GM18499 (cell line): ENCODE data around the gene BRD3.
A peak's percentile ranks its signal among the peaks of the same experiment; 100 is the strongest.
"Not testable (repeated sequence)": the region's sequence is repeated elsewhere in the genome, so short reads cannot be mapped to it uniquely, and the experiment has no call there.

Experiments used
- ATAC-seq: cut with Tn5 transposase; IDR thresholded peaks from one replicate; pipeline ENCODE4 v1.9.1; 2021; ENCODE audit warnings: moderate number of reproducible peaks; ENCODE audit not compliant: insufficient read depth, unreplicated experiment

The BRD3 gene

DNA sequence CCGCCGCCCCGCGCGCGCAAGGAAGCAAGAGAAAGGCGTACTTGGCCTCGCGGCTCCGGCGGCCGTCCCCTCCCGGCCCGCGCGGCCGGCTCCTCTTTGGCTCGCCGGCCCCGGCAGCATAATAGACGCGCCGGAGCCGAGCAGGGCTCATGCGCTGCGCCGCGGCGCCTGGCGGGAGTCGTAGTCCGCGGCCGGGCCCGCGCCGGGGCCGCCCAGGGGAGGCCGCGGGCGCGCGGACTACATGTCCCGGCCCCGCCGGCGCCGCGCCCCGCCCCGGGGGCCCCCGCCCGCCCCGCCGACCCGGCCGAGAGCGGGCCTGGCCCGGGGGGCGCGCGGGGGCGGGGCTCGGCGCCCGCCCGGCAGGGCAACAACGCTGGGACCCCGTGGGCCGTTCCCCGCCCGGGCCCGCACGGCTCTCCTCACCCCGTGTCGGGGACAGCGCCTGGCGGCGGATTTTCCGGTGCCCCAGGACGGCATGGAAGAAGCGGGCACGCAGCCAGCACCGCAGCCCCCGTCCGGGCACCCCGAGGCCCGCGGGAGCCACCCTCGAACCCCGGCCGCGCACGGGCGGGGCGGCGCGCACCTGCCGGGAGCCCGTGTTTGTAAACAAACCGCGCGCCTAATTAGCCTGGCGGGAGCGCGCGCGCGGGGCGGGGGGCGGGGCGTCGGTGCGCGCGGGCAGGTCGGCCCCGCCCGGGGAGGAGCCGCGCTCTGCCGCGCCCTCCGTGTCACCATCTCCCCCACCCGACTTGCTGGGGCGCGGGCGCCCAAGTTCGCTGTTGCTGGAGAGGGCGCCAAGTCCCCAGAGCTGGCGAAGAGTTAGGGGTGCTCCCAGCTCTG is at the start of gene BRD3:
TSS of gene BRD3 (minus strand) at position 123 of the 840 bp plus-strand sequence. CDS start 14,549 bp downstream, outside the sequence.
- peak; percentile 50 for ATAC-seq

DNA sequence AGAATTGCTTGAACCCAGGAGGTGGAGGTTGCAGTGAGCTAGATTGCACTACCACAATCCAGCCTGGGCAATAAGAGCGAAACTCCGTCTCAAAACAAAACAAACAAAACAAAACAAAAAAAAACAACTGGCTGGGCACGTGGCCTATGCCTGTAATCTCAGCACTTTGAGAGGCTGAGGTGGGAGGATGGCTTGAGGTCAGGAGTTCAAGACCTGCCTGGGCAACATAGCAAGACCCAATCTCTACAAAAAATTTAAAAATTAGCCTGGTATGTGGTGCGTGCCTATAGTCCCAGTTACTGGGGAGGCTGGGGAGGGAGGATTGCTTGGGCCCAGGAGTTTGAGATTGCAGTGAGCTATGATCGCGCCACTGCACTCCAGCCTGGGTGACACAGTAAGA is 44.7 kb upstream of the BRD3 start:
- ATAC-seq = no peak

DNA sequence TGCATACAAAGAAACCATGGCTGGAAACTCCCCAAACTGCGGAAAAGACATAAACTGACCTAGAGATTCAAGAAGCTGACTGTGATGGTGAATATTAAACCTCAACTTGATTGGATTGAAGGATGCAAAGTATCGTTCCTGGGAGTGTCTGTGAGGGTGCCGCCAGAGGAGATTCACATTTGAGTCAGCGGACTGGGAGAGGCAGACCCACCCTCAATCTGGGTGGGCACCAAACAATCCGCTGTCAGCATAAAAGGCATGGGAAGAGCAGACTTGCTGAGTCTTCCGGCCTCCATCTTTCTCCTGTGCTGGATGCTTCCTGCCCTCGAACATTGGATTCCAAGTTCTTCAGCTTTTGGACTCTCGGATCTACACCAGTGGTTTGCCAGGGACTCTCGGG is 43.2 kb upstream of the BRD3 start:
- no peak for ATAC-seq

DNA sequence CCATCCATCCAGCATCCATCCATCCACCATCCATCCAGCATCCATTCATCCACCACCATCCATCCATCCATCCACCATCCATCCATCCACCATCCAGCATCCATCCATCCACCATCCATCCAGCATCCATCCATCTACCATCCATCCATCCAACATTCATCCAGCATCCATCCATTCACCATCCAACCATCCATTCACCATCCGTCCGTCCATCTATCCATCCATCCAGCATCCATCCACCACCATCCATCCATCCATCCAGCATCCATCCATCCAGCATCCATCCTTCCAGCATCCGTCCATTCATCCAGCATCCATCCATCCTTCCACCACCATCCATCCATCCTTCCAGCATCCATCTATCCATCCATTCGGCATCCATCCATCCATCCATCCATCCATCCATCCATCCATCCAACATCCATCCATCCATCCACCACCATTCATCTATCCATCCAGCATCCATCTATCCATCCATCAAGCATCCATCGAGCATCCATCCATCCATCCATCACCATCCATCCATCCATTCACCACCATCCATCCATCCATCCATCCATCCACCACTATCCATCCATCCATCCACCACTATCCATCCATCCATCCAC is 35.7 kb upstream of the BRD3 start:
- ATAC-seq = no peak

DNA sequence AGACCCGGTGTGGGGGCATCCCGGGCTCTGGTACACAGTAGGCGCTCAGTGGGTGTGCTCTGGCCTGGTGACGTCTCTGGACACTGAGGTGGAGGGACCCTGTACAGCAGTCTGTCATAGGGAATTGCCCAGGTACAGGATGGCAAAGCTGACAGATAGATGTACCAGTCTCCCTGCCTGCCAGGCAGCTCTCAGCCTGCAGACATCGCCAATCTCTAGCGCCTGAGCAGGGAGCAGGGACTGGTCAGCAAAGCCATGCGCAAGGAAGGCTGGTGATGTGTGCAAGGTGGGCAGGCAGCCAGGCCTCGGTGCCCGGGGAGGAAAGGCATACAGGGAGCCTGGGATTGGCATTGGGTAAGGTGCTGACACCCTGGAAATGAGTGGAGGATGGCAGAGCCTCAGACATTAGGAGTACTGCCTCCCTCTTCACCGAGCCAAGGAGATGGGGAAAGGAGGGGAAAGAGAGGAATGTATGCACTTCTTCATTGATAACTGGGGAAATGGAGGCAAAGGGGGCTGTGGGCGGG is 33.9 kb upstream of the BRD3 start:
- no peak for ATAC-seq

DNA sequence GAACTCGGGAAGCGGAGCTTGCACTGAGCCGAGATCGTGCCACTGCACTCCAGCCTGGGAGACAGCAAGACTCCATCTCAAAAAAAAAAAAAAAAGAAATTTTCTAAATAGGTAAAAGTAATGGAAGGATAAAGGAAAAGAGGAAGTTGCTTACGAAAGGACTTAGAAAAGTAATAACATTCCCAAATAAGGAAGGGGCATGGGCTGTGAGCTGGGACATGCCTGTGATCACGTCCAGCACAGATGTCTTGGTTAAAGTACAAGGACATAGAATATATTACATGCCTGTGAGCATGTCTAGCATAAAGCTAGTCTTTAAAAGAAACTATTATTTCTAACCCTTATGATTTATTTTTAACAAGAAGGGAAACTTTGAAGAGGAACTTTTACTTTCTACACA is 33.3 kb upstream of the BRD3 start:
- not testable (repeated sequence) for ATAC-seq

DNA sequence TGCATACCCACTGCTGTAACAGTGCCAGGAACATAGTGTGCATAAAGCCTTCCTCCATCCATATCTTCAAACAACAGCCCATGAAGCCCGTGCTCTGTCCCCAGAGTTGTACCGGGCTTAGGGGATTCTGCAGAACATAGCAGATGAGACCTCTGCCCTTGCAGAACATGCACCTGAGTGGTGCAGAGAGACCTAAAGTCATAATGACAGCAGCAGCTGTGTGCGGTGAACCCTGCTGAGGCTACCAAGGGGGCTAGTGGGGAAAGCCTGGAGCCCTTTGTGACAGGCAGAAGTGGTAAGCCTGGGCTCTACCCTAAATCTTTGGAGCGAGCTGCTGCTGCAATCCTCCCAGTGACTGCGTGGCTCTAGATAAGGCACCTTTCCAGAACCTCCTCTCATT is 32.2 kb upstream of the BRD3 start:
- ATAC-seq = no peak

DNA sequence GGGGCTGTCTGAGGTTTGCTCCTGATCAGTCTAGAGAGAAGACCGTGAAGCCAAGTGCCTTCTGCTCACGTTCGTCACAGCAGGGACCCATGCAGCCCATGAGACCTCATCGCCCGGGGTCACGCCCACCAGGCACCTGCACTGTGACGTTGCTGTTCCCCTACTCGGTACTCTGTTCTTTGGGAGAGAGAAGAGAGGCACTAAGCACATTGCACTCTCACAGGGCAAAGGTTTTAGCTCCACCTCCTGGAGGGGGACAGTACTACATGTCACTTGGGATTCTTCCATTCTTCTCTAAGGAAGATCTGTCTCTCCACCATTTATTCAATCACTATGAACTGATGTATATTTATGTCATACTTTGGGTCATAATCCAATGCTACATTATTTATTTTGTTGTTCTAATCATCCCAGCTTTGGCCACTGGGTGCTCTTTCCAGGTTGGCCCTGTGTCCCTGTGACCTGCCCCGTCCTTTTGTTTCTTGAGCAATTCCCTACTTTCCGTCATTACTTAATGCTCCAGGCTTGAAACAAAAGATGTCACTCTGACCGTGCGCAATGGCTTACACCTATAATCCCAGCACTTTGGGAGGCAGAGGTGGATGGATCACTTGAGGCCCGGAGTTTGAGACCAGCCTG is 31.4 kb upstream of the BRD3 start:
- ATAC-seq = no peak

DNA sequence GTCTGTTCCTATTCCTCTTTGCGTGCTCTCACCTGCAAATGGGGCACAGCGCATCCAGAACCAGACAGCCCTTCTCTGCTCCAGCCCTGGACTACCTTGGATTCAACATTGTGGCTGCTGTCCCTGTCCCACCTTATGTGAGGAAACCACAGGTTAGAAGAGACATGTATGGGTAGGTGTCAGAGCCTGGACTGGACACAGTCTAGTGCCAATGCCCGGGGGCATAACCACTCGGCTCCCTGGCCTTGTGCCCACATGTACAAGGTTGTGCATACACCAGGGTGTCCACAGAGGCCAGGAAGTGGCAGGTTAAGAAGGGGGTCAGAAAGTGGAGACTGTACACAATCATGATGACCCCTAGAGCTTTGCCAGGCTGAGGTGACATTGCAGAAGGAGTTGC is 22.1 kb upstream of the BRD3 start:
- ATAC-seq = no peak

DNA sequence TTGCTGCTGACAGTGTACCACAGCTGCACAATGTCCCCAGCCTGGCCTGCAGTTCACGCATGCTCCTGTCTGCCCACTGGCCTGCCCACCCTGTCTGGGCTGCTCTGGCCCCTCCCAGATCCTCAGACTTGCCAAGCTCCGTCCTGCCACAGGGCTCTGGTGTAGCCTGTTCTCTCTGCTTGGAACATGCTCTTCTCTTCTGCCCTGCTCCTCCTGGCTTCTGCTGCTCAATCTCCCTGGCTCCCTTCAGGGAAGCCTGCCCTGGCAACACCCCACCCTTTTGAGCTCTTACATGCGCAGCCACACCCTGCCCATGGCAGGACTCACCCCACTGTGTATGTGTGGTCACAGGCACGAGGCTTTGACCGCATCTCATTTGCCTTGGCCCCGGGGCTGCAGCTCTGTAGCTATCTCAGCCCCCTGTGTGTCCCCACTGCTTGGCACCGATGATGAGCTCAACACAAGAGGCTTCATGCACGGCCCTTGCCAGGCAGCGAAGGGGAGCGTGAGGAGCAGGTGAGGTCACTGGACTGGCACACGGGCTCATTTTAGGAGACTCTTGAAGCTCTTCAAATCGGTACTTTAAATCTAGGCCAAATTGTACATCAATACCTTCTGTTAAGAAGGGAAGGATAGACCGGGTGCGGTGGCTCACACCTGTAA is 20.4 kb upstream of the BRD3 start:
- no peak for ATAC-seq

DNA sequence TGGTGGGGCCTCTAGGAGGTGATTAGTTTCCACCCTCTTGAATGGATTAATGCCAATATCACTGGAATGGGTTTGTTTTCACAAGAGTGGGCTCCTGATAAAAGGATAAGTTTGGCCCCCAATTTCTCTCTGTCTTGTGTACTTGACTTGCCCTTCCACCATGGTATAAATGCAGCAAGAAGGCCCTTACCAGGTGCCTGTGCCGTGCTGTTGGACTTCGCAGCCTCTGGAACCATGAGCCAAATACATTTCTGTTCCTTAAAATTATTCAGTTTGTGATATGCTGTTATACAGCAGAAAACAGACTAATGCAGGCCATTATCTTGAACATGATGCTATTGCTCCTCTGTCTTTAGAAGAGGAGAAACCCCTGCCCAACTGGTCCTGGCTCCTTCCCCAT is 17.8 kb upstream of the BRD3 start:
- ATAC-seq = no peak

DNA sequence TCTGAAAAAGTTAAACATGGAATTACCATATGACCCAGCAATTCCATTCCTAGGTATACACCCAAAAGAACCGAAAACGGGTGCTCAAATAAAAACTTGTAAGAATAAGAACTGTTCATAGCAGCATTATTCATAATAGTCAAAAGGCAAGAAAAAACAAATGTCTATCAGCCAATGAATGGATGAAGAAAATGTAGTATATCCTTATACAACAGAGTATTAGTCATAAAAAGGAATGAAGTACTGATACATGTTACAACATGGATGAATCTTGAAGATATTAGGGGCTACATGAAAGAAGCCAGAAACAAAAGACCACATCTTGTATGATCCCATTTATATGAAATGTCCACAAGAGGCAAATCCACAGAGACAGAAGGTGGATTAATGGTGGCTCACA is 15.6 kb upstream of the BRD3 start:
- no peak for ATAC-seq

DNA sequence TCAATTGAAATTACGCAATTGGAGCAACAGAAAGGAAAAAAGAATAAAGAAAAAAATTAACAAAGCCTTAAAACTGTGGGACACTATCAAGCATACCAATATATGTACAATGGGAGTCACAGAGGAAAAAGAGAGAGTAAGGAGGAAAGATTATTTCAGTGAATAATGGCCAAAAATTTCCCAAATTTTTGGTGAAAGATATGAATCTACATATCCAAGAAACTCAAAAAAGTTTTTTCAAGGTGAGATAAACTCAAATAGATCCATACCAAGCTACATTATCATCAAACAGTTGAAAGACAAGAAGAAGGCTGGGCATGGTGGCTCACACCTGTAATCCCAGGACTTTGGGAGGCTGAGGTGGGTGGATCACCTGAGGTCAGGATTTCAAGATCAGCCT is 8.8 kb upstream of the BRD3 start:
- no peak for ATAC-seq

DNA sequence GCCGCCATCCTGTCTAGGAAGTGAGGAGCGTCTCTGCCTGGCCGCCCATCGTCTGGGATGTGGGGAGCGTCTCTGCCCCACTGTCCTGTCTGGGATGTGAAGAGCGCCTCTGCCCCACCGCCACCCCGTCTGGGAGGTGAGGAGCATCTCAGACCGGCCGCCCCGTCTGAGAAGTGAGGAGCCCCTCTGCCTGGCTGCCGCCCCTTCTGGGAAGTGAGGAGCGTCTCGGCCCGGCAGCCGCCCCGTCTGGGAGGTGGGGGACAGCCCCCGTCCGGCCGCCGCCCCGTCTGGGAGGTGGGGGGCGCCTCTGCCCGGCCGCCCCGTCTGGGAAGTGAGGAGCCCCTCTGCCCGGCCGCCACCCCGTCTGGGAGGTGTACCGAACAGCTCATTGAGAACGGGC is 7.9 kb upstream of the BRD3 start:
- ATAC-seq = not testable (repeated sequence)

DNA sequence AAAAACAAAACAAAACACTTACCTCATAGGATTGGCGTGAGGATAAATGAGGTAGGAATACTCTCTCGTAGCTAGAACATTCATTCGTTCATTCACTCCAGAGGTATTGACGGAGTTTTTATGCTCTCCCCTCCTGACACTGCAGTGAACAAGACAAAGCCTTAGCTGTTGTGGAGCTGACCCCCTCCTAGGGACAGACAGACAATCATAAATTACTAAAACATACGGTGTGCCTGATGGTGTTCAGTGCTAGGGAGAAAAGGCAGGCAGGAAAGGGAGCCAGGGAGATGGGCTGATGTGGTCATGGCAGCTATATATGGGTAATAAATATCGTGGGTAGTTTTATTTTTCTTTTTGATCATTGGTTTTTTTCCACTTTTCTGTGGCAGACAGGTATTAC is 5.7 kb upstream of the BRD3 start:
- no peak for ATAC-seq

DNA sequence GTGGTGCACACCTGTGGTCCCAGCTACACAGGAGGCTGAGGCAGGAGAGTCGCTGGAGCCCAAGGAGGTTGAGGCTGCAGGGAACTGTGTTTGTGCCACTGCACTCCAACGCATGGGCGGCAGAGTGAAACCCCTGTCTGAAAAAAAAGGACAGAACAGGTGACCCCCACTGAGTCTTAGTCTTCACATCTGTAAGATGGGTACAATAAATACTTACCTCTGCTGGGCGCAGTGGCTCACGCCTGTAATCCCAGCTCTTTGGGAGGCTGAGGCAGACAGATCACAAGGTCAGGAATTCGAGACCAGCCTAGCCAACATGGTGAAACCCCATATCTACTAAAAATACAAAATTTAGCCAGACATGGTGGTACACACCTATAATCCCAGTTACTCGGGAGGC is 4.9 kb upstream of the BRD3 start:
- ATAC-seq = not testable (repeated sequence)

DNA sequence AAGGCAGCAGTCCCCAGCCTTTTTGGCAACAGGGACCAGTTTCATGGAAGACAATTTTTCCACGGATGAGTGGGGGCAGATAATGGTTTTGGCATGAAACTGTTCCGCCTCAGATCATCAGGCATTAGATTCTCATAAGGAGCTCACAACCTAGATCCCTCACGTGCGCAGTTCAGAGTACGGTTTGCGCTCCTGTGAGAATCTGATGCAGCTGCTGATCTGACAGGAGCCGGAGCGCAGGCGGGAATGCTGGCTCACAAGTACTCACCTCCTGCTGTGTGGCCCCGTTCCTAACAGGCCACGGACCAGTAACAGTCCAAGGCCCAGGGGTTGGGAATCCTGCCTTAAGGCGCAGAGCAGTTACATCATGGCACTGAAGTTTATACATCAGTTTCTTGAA is 3.3 kb upstream of the BRD3 start:
- no peak for ATAC-seq

DNA sequence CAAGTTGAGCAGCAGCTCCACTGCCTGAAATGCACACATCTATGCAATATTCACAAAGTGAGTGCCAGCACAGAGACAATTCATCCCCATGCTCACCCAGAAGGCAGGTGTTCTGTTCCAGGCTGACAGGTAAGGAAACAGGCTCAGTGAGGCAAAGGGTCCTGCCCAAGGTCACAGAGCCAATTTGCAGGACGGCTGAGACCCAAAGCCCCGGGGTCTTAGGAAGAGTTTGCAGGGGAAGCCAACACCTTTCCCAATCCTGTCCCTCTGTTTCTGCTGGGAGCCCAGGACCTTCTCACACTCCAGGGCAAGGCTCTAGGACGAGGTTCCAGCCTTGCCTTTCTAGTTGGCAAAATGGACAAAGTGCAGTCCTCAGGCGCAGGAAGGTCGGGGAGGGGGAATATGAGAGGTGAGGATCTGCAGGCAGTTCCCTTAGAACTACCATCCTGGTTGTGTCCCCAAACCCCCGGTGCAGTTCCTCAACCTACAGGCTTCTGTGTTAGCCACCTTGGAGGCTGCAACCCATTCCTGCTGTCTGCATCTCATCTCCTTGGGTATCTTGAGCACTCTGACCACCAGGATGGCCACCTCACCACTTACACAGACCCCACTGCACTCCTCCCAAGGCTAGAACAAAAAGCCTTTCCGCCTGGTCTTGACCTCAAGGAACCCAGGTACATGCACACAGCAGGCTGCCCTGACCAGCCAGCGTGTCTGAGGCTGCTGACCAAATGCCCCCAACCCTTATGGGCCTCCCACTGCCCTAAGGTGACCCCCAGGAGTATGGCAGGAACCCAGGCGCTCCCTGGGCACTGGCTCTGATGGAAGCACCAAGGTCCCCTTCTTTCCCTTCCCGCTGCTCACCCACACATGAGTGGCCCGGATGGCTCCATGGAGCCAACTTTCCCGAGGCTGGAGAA is 1.9 kb upstream of the BRD3 start:
- ATAC-seq = no peak

DNA sequence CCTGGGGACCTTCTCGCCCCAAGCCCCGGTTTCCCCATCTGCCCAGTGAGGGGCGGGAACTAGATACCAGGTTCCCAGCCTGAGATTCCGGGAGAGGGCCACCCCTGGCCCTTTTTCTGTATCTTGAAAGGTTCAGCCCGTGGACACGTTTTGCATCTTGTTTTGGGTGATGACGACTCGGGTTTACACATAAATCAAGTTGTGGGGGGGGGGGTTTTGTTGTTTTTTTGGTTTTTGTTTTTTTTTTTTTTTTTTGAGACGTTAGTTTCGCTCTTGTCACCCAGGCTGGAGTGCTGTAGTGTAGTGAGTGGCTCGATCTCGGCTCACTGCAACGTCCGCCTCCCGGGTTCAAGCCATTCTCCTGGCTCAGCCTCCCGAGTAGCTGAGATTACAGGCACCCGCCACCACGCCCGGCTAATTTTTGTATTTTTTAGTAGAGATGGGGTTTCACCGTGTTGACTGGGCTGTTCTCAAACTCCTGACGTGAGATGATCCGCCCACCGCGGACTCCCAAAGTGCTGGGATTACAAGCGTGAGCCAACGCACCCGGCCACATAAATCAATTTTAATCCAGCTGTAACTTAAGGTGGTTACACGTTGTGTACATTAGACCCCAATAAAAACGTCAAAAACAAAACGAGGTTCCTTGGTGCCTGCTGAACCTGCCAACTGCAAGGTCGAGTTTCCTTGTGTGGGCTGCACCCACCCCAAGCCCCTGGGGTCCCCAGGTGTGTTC is 1.1 kb upstream of the BRD3 start:
- ATAC-seq = no peak
